Stimulated activated CD4-positive, alpha-beta T cell treated with anti-CD3 and anti-CD28 coated beads, TNF-alpha, amount 100 ng/mL, for 4 hours (primary cell): ENCODE data around the gene IGSF6.
"Not testable (repeated sequence)": the region's sequence is repeated elsewhere in the genome, so short reads cannot be mapped to it uniquely, and the experiment has no call there.

Experiments
- DNase-seq, 3 experiments: peaks; one replicate each; pipeline ENCODE4 v3.0.0-alpha.2; 2020; ENCODE audit warnings: low read depth in 3 of 3

IGSF6 gene

DNA sequence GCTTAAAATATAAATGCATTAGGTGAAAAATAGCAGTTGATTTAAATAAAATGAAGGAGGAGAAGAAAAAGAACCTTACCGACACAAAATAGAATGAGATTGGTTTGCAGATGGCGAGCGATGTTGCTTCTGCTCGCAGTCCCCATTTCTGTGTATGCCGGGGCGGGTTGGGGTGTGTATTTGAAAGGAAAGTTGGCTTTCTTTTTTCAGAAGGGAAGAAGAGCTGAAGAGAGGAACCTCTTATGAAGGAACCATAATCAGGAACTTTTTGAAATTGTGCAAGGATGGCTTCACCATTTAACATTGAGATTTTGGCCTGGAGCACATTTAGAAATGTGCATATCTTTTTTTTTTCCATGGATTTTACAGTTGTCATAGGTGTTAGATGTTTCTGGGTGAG, at the start of gene IGSF6:
IGSF6 (minus strand) TSS at position 156 of the 400 bp plus-strand sequence; CDS start at position 146, 10 bp downstream.
- no peak for DNase-seq

DNA sequence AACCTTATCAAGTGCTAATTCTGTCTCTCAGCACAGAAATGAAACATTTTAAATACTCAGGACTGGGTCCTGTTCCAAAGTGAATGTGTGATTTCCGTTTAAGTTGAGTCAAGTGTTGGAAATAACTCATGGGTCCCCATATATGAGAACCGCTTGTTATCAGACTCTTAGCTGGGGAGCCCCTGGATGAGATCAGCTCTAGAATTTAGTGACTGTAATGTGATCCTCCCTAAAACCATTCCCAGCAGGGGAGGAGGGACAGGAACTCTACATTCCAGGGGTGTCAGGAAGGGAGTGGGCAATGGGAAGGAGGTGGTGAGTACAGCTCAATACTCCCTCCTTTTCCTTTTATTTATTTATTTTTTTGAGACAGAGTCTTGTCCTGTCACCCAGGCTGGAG, 48.9 kb upstream of the IGSF6 start:
- no peak for DNase-seq

GRCh38 chr16:21698169-21699032, 46.0 kb upstream of the IGSF6 start:
- DNase-seq: no peak

GRCh38 chr16:21697032-21697431, 44.6 kb upstream of the IGSF6 start:
- DNase-seq: no peak

DNA sequence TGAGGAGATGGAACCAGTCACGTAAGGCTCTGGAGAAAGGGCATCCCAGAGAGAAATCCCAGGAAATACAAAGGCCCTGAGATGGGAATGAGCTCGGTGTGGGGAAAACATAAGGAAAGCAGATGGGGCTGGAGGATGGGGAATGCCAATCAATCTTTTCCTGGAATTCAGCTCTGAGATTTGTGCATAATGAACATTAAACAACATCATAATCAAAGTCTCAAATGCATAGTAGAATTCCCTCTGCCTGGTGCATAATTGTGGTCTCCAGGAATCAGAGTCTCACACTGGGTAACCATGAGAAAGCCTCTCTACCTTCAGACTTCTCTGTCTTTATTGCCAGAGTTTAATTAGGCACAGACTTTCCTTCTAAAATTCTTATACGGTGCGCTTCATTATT, 42.2 kb upstream of the IGSF6 start:
- no peak for DNase-seq

- not testable (repeated sequence) for DNase-seq
Observed at GRCh38 chr16:21690967-21691366, 38.6 kb upstream of the IGSF6 start.

- no peak for DNase-seq
Observed at GRCh38 chr16:21689107-21689506, 36.7 kb upstream of the IGSF6 start.

DNA sequence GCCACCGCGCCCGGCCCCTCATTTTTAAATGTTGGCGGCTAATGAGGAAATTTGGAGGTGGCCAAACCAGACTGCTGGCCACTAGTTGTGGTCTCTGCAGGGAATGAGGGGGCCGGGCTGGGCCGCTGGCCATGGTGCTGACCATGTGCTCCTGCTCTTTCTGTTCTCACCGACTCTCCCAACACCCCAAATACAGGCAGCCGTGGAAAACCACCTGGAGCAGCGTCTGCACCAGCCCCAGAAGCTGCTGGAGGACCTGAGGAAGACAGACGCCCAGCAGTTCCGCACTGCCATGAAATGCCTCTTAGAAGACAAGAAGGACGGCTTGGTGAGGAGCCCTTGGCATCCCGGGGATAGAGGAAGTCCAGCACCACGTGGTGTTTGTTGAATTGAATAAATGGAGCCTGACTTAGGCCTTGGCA, 32.6 kb upstream of the IGSF6 start:
- DNase-seq: no peak

GRCh38 chr16:21684199-21684598, 31.8 kb upstream of the IGSF6 start:
- peak in 1 of 3 experiments; percentile 10 for DNase-seq

GRCh38 chr16:21683184-21683583, 30.8 kb upstream of the IGSF6 start:
- no peak for DNase-seq

DNA sequence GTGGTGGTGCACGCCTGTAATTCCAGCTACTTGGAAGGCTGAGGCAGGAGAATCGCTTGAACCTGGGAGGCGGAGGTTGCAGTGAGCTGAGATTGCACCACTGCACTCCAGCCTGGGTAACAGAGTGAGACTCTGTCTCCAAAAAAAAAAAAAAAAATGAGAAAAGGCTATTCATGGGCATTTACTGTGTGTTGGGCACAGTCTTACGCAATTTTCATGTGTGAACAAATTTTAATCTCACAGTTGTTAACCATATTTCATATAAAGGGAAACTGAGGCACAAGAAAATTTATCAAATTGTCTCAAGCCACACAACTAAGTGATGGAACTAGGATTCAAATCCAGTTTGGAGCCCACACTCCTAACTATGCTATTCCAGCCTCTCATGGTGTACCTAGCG, 28.3 kb upstream of the IGSF6 start:
- DNase-seq: not testable (repeated sequence)

GRCh38 chr16:21674456-21674855, 22.0 kb upstream of the IGSF6 start:
- not testable (repeated sequence) for DNase-seq

DNA sequence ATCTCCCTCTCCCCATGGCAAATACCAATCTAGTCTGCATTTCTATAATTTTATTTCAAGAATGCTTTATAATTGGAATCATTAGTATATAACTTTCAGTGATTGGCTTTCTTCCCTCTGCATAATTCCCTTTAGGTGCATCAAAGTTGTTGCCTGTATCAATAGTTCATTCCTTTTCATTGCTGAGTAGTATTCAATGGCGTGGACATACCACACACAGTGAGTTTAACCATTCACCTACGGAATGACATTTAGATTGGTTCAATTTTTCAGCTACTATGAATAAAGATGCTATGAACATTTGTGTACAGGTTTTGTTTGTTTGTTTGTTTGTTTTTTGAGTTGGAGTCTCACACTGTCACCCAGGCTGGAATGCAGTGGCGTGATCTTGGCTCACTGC, 21.1 kb upstream of the IGSF6 start:
- no peak for DNase-seq

DNA sequence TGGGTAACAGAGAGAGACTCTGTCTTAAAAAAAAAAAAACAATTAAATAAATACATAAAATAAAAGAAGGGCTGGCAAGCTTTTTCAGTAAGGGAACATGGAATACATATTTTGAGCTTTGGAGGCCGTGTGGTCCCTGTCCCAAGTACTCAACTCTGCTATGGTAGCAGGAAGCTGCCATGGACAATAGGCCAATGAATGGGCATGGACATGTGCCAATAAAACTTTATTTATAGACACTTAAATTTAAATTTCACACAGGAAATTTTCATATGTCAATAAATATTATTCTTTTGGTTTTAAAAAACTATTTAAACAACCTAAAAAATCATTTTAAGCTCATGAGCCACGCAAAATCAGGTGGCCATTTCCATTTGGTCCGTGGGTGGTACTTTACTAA, 15.2 kb upstream of the IGSF6 start:
- DNase-seq: no peak

DNA sequence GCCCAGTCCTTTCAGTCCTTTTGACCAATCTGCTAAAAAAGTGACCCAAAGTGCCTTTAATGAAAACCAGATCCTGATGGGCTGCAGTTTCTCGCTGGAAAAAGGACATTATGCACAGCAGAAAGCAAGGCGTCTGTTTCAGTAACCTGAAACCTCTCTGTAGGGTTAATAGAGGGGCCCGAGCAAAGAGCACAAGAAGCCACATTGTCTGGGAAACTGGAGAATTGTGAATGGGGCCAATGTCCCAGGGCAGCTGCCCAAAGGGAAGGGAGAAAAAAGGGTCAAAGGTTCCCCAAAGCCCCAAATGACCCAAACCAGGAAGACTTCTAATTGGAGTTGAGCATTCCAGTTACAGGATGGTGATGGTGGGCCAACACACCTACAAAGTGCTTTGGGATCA, 14.4 kb upstream of the IGSF6 start:
- DNase-seq: no peak

DNA sequence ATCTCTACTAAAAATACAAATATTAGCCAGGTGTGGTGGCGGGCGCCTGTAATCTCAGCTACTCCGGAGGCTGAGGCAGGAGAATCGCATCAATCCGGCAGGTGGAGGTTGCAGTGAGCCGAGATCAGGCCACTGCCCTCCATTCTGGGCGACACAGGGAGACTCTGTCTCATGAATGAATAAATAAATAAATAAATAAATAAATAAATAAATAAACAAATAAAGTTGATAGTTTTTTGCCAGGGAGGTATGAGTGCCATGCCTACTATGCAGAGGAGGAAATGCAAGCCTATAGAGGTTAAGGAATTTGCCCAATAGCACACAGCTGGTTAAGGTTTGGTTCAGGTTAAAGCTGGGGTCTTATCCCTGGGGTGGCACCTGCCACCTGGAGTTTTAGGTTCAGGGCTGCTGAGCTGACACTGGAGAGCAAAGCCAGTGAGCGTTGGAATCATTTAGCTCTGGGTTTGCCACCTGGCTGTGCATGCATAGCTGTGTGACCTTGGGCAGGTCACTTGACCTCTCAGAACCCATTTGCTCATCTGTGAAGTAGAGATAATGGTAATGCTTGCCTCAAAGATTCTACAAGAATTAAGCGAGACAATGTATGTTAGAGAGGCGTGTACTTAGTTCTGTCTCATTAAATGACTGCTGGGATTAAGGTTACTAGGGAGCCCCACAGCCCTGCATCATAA, 12.5 kb upstream of the IGSF6 start:
- no peak for DNase-seq

DNA sequence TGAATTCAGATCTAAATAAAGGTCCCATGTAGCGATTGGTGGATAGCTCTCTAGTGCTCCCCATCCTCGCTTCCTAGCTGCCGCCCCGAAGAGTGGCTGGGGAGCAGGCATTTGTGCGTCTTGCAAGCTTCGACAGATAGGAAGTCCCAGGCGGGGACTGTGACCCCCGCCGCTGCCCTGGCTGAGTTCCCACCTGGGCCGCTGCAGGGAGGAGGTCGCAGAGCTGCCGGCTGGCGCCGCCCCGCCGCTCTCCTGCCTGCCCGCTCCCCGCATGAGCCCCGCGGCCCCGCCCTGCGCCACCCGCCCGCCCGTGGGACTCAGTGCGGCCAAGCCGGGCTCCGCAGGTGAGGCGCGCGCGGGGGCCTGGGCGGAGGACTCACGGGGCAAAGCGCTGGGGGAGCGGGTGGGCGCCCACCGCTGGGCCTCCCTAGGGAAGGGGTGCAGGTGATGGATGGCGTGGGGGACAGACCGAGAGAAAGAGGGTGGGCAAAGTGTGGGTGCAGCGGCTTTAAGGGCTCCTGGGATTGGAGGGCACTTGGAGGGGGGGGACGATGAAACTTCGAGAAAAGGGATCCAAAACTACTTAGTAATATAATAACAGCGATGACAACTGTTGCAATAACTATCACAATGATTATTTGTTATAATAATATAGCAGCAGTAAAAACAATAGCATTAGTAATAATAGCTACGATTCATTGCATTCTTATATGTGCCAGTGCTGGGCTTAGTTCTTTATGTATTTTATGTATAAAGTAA, 11.7 kb upstream of the IGSF6 start, which contains the start of gene OTOA:
OTOA (plus strand) TSS at position 80 of the 759 bp plus-strand sequence. CDS start 14,547 bp downstream, outside the sequence.
- DNase-seq: no peak

DNA sequence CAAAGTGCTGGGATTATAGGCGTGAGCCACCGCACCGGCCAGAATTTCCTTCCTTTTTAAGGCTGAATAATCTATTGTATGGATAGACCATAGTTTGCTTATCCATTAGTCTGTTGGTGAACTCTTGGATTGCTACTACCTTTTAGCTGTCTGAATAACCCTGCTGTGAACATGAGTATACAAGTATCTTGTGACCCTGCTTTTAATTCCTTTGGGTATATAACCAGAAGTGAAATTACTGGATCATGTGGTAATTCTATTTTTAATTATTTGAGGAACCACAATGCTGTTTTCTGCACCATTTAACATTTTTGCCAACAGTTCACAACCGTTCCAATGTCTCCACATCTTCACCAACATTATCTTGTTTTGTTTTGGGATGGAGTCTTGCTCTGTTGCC, 6.7 kb upstream of the IGSF6 start:
- DNase-seq: no peak

DNA sequence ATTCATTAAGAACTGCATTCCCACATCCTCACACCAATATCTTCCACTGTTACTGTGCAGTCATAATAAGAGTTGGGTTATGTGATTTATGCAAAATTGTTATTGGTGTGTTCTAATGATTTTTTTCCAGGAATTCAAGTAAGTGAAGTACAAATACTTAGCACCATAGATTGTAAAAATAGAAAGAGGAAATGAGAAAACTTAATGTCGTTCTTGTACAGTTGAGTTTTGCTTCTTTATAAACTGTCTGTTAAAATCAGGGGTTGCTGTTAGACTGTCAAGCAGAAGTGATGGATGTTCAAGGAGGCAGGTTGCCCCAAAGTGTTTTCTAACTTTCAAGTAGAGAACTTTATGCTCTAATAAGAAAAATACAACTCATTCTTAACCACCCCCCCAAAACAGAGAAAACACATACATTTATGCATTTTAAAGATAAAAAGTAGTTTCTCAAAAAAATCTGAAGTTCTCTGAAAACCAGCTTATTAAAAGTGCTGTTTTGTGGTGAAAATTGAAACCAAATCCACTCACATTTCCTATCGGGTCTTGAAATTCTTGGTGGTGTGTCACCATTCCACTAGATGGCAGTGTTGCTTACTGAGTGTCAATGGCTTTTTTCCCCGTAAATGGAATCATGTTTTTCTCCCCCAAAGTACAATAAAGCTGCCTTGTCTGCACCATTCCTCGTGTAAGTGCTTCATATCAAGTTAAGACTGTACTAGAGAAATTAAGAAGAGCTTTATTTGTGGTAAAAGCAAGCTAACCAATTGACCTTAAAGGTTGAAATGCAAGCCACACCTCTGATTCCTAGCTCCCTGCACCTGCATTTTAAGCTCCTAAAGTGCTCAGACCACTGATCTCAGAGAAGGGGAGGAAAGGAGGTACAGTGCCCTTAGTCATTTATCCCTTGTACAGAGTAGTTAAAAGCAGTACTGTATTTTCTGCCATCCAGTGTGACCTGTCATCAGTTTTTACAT, 4.7 kb upstream of the IGSF6 start:
- peak in 1 of 3 experiments; percentile 19 for DNase-seq

- DNase-seq: no peak
Observed at GRCh38 chr16:21654881-21655280, 2.5 kb upstream of the IGSF6 start.

DNA sequence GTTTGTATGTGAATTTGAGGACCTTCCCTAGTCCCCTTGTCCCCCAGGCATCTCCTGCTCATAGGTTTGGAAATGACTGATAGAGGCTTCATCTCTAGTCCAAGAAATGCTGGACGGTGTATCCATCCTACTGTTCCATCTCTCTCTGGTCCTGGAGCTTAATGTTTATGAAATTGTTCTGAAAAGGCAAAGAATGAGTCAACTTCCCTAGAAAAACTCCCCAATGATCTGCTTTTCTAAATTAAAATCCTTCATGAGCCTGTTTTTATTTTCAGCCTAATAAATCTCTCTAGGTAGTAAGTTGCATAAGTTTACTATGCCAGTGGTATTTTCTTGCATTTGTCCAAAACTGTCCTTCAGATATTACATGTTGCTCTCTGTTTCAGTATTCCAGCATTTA, 2.1 kb upstream of the IGSF6 start:
- DNase-seq: no peak
